GM19395 (cell line): ENCODE measurements around the gene NID1.
"Not testable (repeated sequence)": the region's sequence is repeated elsewhere in the genome, so short reads cannot be mapped to it uniquely, and the experiment has no call there.

ENCODE experiments used
- ATAC-seq: cut with Tn5 transposase; IDR thresholded peaks from one replicate; pipeline ENCODE4 v1.9.1; 2021; ENCODE audit warnings: mild to moderate bottlenecking, moderate library complexity; ENCODE audit not compliant: unreplicated experiment

NID1 gene

GRCh38 chr1:235972311-235972689 lies 92.6 kb downstream of the NID1 start:
- ATAC-seq, result peak; percentile 47

GRCh38 chr1:235971571-235972310 lies 93.1 kb downstream of the NID1 start:
- ATAC-seq, result peak; percentile 94

- no peak for ATAC-seq
These were observed 93.9 kb downstream of the NID1 start for GRCh38 chr1:235971020-235971419.

GRCh38 chr1:235968831-235969230 lies 96.1 kb downstream of the NID1 start:
- no peak for ATAC-seq

- not testable (repeated sequence) for ATAC-seq
These were observed 98.8 kb downstream of the NID1 start for GRCh38 chr1:235966134-235966533.

GRCh38 chr1:235960809-235961208 lies 104.1 kb downstream of the NID1 start:
- no peak for ATAC-seq

- no peak for ATAC-seq
These were observed 106.9 kb downstream of the NID1 start for GRCh38 chr1:235958021-235958420.

GRCh38 chr1:235955777-235956176 lies 109.1 kb downstream of the NID1 start:
- ATAC-seq, result no peak

GRCh38 chr1:235954306-235955283 lies 110.3 kb downstream of the NID1 start:
- peak; percentile 97 for ATAC-seq

- no peak for ATAC-seq
These were observed 111.1 kb downstream of the NID1 start for GRCh38 chr1:235953801-235954200.

GRCh38 chr1:235952950-235953615 lies 111.8 kb downstream of the NID1 start:
- ATAC-seq, result no peak

GRCh38 chr1:235951661-235952060 lies 113.2 kb downstream of the NID1 start:
- no peak for ATAC-seq

- ATAC-seq, result no peak
These were observed 114.6 kb downstream of the NID1 start for GRCh38 chr1:235950318-235950717.

- ATAC-seq, result no peak
These were observed 116.0 kb downstream of the NID1 start for GRCh38 chr1:235948774-235949427.

- ATAC-seq, result no peak
These were observed 116.9 kb downstream of the NID1 start for GRCh38 chr1:235947989-235948388.

GRCh38 chr1:235946571-235946981 lies 118.3 kb downstream of the NID1 start:
- ATAC-seq, result peak; percentile 39

- ATAC-seq, result peak; percentile 57
These were observed 118.9 kb downstream of the NID1 start for GRCh38 chr1:235945775-235946570.

GRCh38 chr1:235943581-235944114 lies 121.2 kb downstream of the NID1 start:
- ATAC-seq, result no peak

GRCh38 chr1:235942979-235943575 lies 121.8 kb downstream of the NID1 start:
- no peak for ATAC-seq
